Measurements from ENCODE around the gene ANKUB1.
A peak's percentile ranks its signal among the peaks of the same experiment; 100 is the strongest.

Gene ANKUB1

GRCh38 chr3:149815321-149815720 lies 23.0 kb upstream of the ANKUB1 start:
- FAIRE-seq: no peak
- TF ChIP-seq, protein P1, sequence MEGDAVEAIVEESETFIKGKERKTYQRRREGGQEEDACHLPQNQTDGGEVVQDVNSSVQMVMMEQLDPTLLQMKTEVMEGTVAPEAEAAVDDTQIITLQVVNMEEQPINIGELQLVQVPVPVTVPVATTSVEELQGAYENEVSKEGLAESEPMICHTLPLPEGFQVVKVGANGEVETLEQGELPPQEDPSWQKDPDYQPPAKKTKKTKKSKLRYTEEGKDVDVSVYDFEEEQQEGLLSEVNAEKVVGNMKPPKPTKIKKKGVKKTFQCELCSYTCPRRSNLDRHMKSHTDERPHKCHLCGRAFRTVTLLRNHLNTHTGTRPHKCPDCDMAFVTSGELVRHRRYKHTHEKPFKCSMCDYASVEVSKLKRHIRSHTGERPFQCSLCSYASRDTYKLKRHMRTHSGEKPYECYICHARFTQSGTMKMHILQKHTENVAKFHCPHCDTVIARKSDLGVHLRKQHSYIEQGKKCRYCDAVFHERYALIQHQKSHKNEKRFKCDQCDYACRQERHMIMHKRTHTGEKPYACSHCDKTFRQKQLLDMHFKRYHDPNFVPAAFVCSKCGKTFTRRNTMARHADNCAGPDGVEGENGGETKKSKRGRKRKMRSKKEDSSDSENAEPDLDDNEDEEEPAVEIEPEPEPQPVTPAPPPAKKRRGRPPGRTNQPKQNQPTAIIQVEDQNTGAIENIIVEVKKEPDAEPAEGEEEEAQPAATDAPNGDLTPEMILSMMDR (IDR thresholded peaks at IDR 0.05; ENCODE audit: insufficient read depth, missing control alignments): no peak

GRCh38 chr3:149813367-149814281 lies 21.3 kb upstream of the ANKUB1 start:
- DNase-seq (ENCODE audit: insufficient read length, low spot score) (no peak), FAIRE-seq (no peak)

More at GRCh38 chr3:149815321-149815720, 23.0 kb upstream of the ANKUB1 start:
- no peak for DNase-seq (ENCODE audit: insufficient read length, low spot score)

DNA sequence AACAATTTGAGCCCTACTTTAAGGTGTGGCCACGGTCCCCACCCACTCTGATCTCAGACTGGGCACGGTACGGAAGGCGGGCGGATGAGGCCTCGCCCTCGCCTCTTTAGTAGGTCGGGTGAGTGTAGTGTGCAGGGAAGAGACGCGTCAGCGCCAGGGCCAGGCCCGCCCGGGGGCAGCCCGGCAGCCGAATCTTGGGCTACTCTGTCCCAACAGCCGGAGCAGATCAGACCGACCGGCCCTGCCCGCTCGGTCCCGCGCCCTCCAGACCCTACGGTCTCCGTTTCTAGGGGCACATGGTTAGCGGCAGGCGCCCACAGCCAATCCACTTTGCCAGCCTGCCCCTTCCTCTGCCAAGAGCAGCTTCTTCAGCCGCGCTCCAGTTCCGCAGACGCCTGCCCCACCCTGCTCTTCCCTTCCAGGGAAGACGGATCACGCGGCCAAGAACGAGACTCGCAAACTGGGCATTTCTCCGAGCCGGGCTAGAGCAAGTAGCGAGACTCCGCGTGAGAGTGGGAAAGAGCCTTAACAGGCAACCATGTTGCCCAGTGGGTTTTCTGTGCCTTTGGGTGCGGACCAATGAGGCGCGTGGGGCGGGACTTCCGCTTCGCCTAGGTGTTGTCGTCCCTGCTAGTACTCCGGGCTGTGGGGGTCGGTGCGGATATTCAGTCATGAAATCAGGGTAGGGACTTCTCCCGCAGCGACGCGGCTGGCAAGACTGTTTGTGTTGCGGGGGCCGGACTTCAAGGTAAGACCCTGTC lies 20.4 kb upstream of the ANKUB1 start, which contains the start of gene RNF13:
Gene RNF13, plus strand, starts transcription at position 610 of the 761 bp plus-strand sequence. CDS start 32,812 bp downstream, outside the sequence.
- FAIRE-seq (no peak), DNase-seq (ENCODE audit: insufficient read length, low spot score) (peak; percentile 57)
- TF ChIP-seq, protein P1 (IDR thresholded peaks at IDR 0.05; ENCODE audit: insufficient read depth, missing control alignments): no peak

More at GRCh38 chr3:149813367-149814281, 21.3 kb upstream of the ANKUB1 start:
- TF ChIP-seq, protein P1 (IDR thresholded peaks at IDR 0.05; ENCODE audit: insufficient read depth, missing control alignments): no peak

DNA sequence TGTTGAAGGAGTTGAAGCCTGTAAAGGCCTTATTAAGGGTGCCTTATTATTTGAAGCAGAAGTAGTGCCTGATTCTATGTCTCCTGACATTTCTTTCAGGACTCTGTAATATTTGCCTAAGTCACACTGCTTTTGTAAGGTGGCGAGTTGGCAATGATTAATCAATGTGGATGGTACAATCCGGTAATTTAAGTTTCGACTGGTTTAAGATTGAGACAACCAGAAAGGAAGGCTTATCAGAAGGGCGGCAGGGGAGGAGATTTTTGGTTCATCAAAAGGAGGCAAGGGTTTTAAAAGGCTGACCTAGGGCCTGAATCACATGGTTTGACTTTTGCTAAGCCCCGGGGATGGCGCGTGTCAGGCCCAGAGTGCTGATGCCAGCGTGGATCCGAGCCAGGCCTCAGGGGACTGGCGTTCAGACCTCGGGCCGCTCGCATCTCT lies 19.8 kb upstream of the ANKUB1 start:
- TF ChIP-seq, protein P1 (IDR thresholded peaks at IDR 0.05; ENCODE audit: insufficient read depth, missing control alignments): no peak
- DNase-seq (ENCODE audit: insufficient read length, low spot score): no peak
- FAIRE-seq: no peak

- DNase-seq (ENCODE audit: insufficient read length, low spot score): no peak
- FAIRE-seq: no peak
- TF ChIP-seq, protein P1 (IDR thresholded peaks at IDR 0.05; ENCODE audit: insufficient read depth, missing control alignments): no peak
Observed at GRCh38 chr3:149810846-149811245, 18.5 kb upstream of the ANKUB1 start.

GRCh38 chr3:149809699-149810098 lies 17.3 kb upstream of the ANKUB1 start:
- DNase-seq (ENCODE audit: insufficient read length, low spot score): no peak
- FAIRE-seq: no peak
- TF ChIP-seq, protein P1 (IDR thresholded peaks at IDR 0.05; ENCODE audit: insufficient read depth, missing control alignments): no peak
